Endothelial cell of umbilical vein (primary cell): Measurements from ENCODE around the gene CHN2.

ENCODE experiments used
- EZH2 ChIP-seq: IDR thresholded peaks from 2 replicates; pipeline ENCODE4 v1.6.1; 2012; ENCODE audit warnings: borderline replicate concordance, low read depth, mild to moderate bottlenecking, moderate library complexity, low read length, inconsistent platforms; ENCODE audit not compliant: severe bottlenecking
- FOS ChIP-seq: IDR thresholded peaks from 2 replicates; pipeline ENCODE4 v1.6.1; 2011; ENCODE audit warnings: mild to moderate bottlenecking, low read length, moderate library complexity, borderline replicate concordance; ENCODE audit not compliant: insufficient read depth
- POLR2A ChIP-seq: IDR thresholded peaks from 2 replicates; pipeline ENCODE4 v1.6.1; 2012; ENCODE audit warnings: low read depth, mild to moderate bottlenecking, control low read depth, low read length
- POLR2AphosphoS5 ChIP-seq: IDR thresholded peaks from 2 replicates; pipeline ENCODE4 v1.6.1; 2012; ENCODE audit warnings: low read depth, mild to moderate bottlenecking, control low read depth, low read length, moderate library complexity; ENCODE audit not compliant: insufficient read depth
- TF ChIP-seq, protein P1 (sequence below), 2 donors: IDR thresholded peaks; 1 replicate in 1 of 2; 2 replicates in 1 of 2; pipeline ENCODE4 v1.5.1; 2011; ENCODE audit warnings: low read length in 2 of 2, mild to moderate bottlenecking in 2 of 2, moderate library complexity in 2 of 2, control low read depth in 1 of 2, inconsistent platforms in 1 of 2, low read depth in 1 of 2; ENCODE audit not compliant: insufficient read depth in 1 of 2; ENCODE audit errors: extremely low read depth in 1 of 2

DNA sequence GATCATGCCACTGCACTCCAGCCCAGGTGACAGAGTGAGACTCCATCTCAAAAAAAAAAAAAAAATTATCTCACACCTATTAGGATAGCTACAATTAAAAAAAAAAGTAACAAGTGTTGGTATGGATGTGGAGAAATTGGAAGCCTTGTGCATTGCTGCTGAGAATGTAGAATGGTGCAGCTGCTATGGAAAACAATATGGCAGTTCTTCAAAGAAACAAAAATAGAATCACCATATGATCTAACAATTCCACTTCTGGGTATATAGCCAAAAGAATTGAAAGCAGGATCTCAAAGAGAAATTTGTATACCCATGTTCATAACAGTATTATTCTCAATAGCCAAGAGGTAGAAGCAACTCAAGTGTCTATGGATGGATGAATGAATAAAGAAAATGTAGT, 225.4 kb downstream of the CHN2 start:
- TF ChIP-seq POLR2A: no peak
- no peak for TF ChIP-seq FOS
- TF ChIP-seq, protein P1, sequence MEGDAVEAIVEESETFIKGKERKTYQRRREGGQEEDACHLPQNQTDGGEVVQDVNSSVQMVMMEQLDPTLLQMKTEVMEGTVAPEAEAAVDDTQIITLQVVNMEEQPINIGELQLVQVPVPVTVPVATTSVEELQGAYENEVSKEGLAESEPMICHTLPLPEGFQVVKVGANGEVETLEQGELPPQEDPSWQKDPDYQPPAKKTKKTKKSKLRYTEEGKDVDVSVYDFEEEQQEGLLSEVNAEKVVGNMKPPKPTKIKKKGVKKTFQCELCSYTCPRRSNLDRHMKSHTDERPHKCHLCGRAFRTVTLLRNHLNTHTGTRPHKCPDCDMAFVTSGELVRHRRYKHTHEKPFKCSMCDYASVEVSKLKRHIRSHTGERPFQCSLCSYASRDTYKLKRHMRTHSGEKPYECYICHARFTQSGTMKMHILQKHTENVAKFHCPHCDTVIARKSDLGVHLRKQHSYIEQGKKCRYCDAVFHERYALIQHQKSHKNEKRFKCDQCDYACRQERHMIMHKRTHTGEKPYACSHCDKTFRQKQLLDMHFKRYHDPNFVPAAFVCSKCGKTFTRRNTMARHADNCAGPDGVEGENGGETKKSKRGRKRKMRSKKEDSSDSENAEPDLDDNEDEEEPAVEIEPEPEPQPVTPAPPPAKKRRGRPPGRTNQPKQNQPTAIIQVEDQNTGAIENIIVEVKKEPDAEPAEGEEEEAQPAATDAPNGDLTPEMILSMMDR (IDR thresholded peaks at IDR 0.05; ENCODE audit: extremely low read depth in 1 of 2, insufficient read depth in 1 of 2, low read depth in 1 of 2, low read length in 2 of 2): no peak
- no peak for TF ChIP-seq EZH2
- no peak for TF ChIP-seq POLR2AphosphoS5
